Liver (tissue), 9 donors: ENCODE measurements around the gene HDDC3. TPM values are rescaled to one million over a fixed set of nuclear protein-coding genes. Genes with fewer than 3 reads are reported as not detected.

Experiments used
- DNase-seq: peaks from one replicate; pipeline ENCODE4 v3.0.0-alpha.2; 2017; ENCODE audit warnings: low spot score
- H3K27ac ChIP-seq, 2 donors: one replicate each; pipeline ENCODE4 v1.7.0; 2013; ENCODE audit warnings: inconsistent platforms in 2 of 2, low read length in 2 of 2, control low read depth in 1 of 2, low read depth in 1 of 2, mild to moderate bottlenecking in 1 of 2
- H3K27me3 ChIP-seq, 4 donors: one replicate each; pipeline versions ENCODE4 v1.6.1 to v1.7.0; 2013; ENCODE audit warnings: low read length in 3 of 4, inconsistent platforms in 1 of 4, mild to moderate bottlenecking in 1 of 4, moderate library complexity in 1 of 4; ENCODE audit not compliant: control insufficient read depth in 4 of 4, insufficient read depth in 4 of 4
- H3K36me3 ChIP-seq, 4 donors: one replicate each; pipeline versions ENCODE4 v1.6.1 to v1.7.0; 2013; ENCODE audit warnings: low read length in 3 of 4, mild to moderate bottlenecking in 3 of 4, low read depth in 1 of 4, moderate library complexity in 1 of 4; ENCODE audit not compliant: control insufficient read depth in 4 of 4, insufficient read depth in 3 of 4
- H3K4me1 ChIP-seq, 4 donors: one replicate each; pipeline versions ENCODE4 v1.6.1 to v1.7.0; 2013; ENCODE audit warnings: low read length in 3 of 4, mild to moderate bottlenecking in 3 of 4, moderate library complexity in 1 of 4; ENCODE audit not compliant: control insufficient read depth in 4 of 4, insufficient read depth in 4 of 4
- H3K4me3 ChIP-seq, 3 donors: one replicate each; pipeline versions ENCODE4 v1.6.1 to v1.7.0; 2013; ENCODE audit warnings: low read length in 3 of 3, control low read depth in 1 of 3, low read depth in 1 of 3, mild to moderate bottlenecking in 1 of 3
- H3K9ac ChIP-seq, 2 donors: one replicate each; pipeline ENCODE4 v1.7.0; 2013; ENCODE audit warnings: low read length in 2 of 2, mild to moderate bottlenecking in 2 of 2, moderate library complexity in 2 of 2, control low read depth in 1 of 2, low read depth in 1 of 2
- H3K9me3 ChIP-seq, 4 donors: one replicate each; pipeline versions ENCODE4 v1.6.1 to v1.7.0; 2013; ENCODE audit warnings: low read length in 3 of 4; ENCODE audit not compliant: control insufficient read depth in 4 of 4
- ATF3 ChIP-seq: IDR thresholded peaks from 2 replicates; pipeline ENCODE4 v1.6.1; 2016; ENCODE audit warnings: antibody characterized with exemption
- CTCF ChIP-seq: fragments of 150-350 bp; IDR thresholded peaks from 2 replicates; pipeline ENCODE4 v1.5.1; 2017; ENCODE audit warnings: improper control_type of control experiment, low read depth, low read length; ENCODE audit not compliant: missing input control
- EGR1 ChIP-seq, 2 donors: IDR thresholded peaks; 2 replicates each; pipeline ENCODE4 v1.6.1; 2016 to 2018; ENCODE audit warnings: antibody characterized with exemption in 2 of 2, low read depth in 2 of 2
- FOXA1 ChIP-seq: IDR thresholded peaks from 2 replicates; pipeline ENCODE4 v1.6.1; 2016; ENCODE audit warnings: antibody characterized with exemption
- FOXA2 ChIP-seq: IDR thresholded peaks from 2 replicates; pipeline ENCODE4 v1.6.1; 2016; ENCODE audit warnings: antibody characterized with exemption
- JUND ChIP-seq, 2 donors: IDR thresholded peaks; 2 replicates each; pipeline ENCODE4 v1.6.1; 2016; ENCODE audit warnings: antibody characterized with exemption in 2 of 2
- MAX ChIP-seq: IDR thresholded peaks from 2 replicates; pipeline ENCODE4 v1.6.1; 2016; ENCODE audit warnings: antibody characterized with exemption
- NR2F2 ChIP-seq: IDR thresholded peaks from 2 replicates; pipeline ENCODE4 v1.6.1; 2016; ENCODE audit warnings: antibody characterized with exemption
- RAD21 ChIP-seq, 2 donors: IDR thresholded peaks; 2 replicates each; pipeline ENCODE4 v1.6.1; 2016; ENCODE audit warnings: antibody characterized with exemption in 2 of 2, mild to moderate bottlenecking in 2 of 2
- RXRA ChIP-seq, 2 donors: IDR thresholded peaks; 2 replicates each; pipeline ENCODE4 v1.6.1; 2017 to 2018; ENCODE audit warnings: antibody characterized with exemption in 2 of 2, mild to moderate bottlenecking in 1 of 2
- SP1 ChIP-seq: IDR thresholded peaks from 2 replicates; pipeline ENCODE4 v1.6.1; 2018; ENCODE audit warnings: antibody characterized with exemption, mild to moderate bottlenecking
- TAF1 ChIP-seq: conservative IDR thresholded peaks from 2 replicates; pipeline ENCODE4 v1.6.1; 2016; ENCODE audit warnings: antibody characterized with exemption, mild to moderate bottlenecking
- YY1 ChIP-seq: IDR thresholded peaks from 2 replicates; pipeline ENCODE4 v1.6.1; 2016; ENCODE audit warnings: antibody characterized with exemption, mild to moderate bottlenecking
- ZBTB33 ChIP-seq: IDR thresholded peaks from 2 replicates; pipeline ENCODE4 v1.6.1; 2016; ENCODE audit warnings: antibody characterized with exemption
- WGBS: extraction: QIAGEN DNeasy Blood & Tissue Kit; methylation state at CpG from one replicate; pipeline ENCODE4 v1.1.7; 2013; 5-methylcytosine and 5-hydroxymethylcytosine counted together
- polyA plus RNA-seq, 2 donors: library from polyadenylated mRNA; stranded (reverse) in 1 of 2; unstranded in 1 of 2; fragments of 200-250 nt in 1 of 2; fragments of >200 nt in 1 of 2; fragmentation: Nextera tagmentation in 1 of 2; extraction: Ambion mirVana in 1 of 2; gene quantifications; one replicate each; pipeline versions ENCODE4 v1.2.1 to v1.2.3, GENCODE V29; 2013 to 2015
- total RNA-seq, 2 donors: library from RNA; depleted of rRNA; stranded (reverse); fragments of >200 nt; gene quantifications; one replicate each; pipeline ENCODE4 v1.2.3, GENCODE V29; 2014
- donor health status: healthy.
- donor health status: healthy.
- donor health status: healthy.
- donor health status: healthy.
- donor health status: healthy.

HDDC3 gene
- total and polyA plus RNA-seq, 4 donors, result 12.5 to 15.4 (median 14.1) TPM

- 12% methylated on average over 56 of the region's 56 CpGs for WGBS
- Histone ChIP-seq H3K36me3 (peaks cover 2 to 33% (median 12%) of the 10 kb centered on the region in 4 donors), H3K4me3 (peak overlapping the region in 2 of 3 donors; percentile 37 to 49), H3K27ac (no peak overlapping the region), H3K4me1 (peaks cover 7 to 24% (median 16%) of the 10 kb centered on the region in 4 donors), H3K9me3 (no peaks in the 10 kb centered on the region), H3K27me3 (no peaks in the 10 kb centered on the region), H3K9ac (no peak overlapping the region)
- TF ChIP-seq CTCF, result peak; percentile 81
- no peak for TF ChIP-seq NR2F2
- peak in 1 of 2 donors; percentile 74 for TF ChIP-seq RAD21 (IDR thresholded peaks at IDR 0.05)
- peak; percentile 87 for DNase-seq
Observed at GRCh38 chr15:90956274-90957030, 24.1 kb upstream of the HDDC3 start.

GRCh38 chr15:90955624-90956273, 23.4 kb upstream of the HDDC3 start:
- Histone ChIP-seq H3K4me3 (peak overlapping the region in 2 of 3 donors; percentile 88 to 94), H3K9ac (no peak overlapping the region), H3K27ac (no peak overlapping the region), H3K27me3 (no peaks in the 10 kb centered on the region), H3K9me3 (no peaks in the 10 kb centered on the region), H3K36me3 (peaks cover 0 to 32% (median 11%) of the 10 kb centered on the region in 4 donors), H3K4me1 (peaks cover 7 to 23% (median 16%) of the 10 kb centered on the region in 4 donors)
- DNase-seq, result peak; percentile 45
- 51% methylated on average over 20 of the region's 20 CpGs for WGBS
- TF ChIP-seq TAF1 (no peak), CTCF (no peak), MAX (no peak), YY1 (no peak), RXRA (IDR thresholded peaks at IDR 0.05) (no peak), FOXA2 (no peak), ATF3 (no peak), ZBTB33 (no peak), FOXA1 (no peak), EGR1 (IDR thresholded peaks at IDR 0.05; ENCODE audit: low read depth in 2 of 2) (no peak), RAD21 (IDR thresholded peaks at IDR 0.05) (no peak), JUND (IDR thresholded peaks at IDR 0.05) (no peak), SP1 (no peak)
